ENCODE results near the gene DLG1.
A peak's percentile ranks its signal among the peaks of the same experiment; 100 is the strongest.
"Not testable (repeated sequence)": the region's sequence is repeated elsewhere in the genome, so short reads cannot be mapped to it uniquely, and the experiment has no call there.

The DLG1 gene

GRCh38 chr3:197241173-197241572 is 57.2 kb downstream of the DLG1 start:
- DNase-seq = no peak

- DNase-seq = no peak
Observed at GRCh38 chr3:197239857-197240256, 58.6 kb downstream of the DLG1 start.

GRCh38 chr3:197238842-197239241 is 59.6 kb downstream of the DLG1 start:
- DNase-seq = no peak

GRCh38 chr3:197237897-197238296 is 60.5 kb downstream of the DLG1 start:
- DNase-seq = no peak

GRCh38 chr3:197236362-197236761 is 62.0 kb downstream of the DLG1 start:
- DNase-seq = no peak

- DNase-seq = peak; percentile 37
Observed at GRCh38 chr3:197234947-197235914, 63.2 kb downstream of the DLG1 start.

GRCh38 chr3:197231321-197231720 is 67.1 kb downstream of the DLG1 start:
- no peak for DNase-seq

GRCh38 chr3:197229836-197230235 is 68.6 kb downstream of the DLG1 start:
- no peak for DNase-seq

GRCh38 chr3:197229178-197229577 is 69.2 kb downstream of the DLG1 start:
- DNase-seq = no peak

- no peak for DNase-seq
Observed at GRCh38 chr3:197227780-197228574, 70.4 kb downstream of the DLG1 start.

- peak; percentile 16 for DNase-seq
Observed at GRCh38 chr3:197226179-197226578, 72.2 kb downstream of the DLG1 start.

- DNase-seq = no peak
Observed at GRCh38 chr3:197225579-197225978, 72.8 kb downstream of the DLG1 start.

GRCh38 chr3:197224034-197224444 is 74.4 kb downstream of the DLG1 start:
- peak; percentile 64 for DNase-seq

GRCh38 chr3:197222937-197223370 is 75.5 kb downstream of the DLG1 start:
- DNase-seq = no peak

GRCh38 chr3:197219619-197220018 is 78.8 kb downstream of the DLG1 start:
- DNase-seq = no peak

GRCh38 chr3:197218210-197218609 is 80.2 kb downstream of the DLG1 start:
- DNase-seq = no peak

GRCh38 chr3:197216914-197217313 is 81.5 kb downstream of the DLG1 start:
- DNase-seq = no peak

GRCh38 chr3:197216169-197216860 is 82.1 kb downstream of the DLG1 start:
- no peak for DNase-seq

- no peak for DNase-seq
Observed at GRCh38 chr3:197212290-197212689, 86.1 kb downstream of the DLG1 start.

GRCh38 chr3:197211698-197212097 is 86.7 kb downstream of the DLG1 start:
- not testable (repeated sequence) for DNase-seq

GRCh38 chr3:197209366-197210260 is 88.8 kb downstream of the DLG1 start:
- DNase-seq = peak; percentile 15

GRCh38 chr3:197206913-197207312 is 91.5 kb downstream of the DLG1 start:
- DNase-seq = no peak
